ENCODE measurements around the gene YBEY. TPM values are rescaled to one million over a fixed set of nuclear protein-coding genes. Genes with fewer than 3 reads are reported as not detected.

YBEY gene
- polyA plus RNA-seq, 1 donor from 2014 or later: 88.4 TPM

DNA sequence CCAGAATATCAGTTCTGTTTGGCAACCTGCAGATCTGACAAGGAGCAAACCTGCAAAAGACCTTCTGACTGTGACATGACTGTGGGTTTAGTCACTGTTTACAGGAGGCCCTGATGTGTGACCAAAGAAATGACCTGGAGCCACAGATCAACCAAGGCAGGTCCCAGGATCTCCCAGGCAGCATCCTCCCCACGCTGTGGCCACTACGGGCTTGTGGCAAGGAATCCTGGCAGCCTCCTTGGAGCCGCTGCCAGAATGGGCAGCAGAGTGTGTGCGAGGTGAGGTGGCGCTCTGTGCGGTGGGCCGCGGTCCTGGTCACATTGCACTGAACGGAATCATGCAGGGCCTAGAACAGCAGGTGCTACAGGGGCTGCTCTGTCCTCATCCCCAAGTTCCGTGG, 16.7 kb upstream of the YBEY start:
- no peaks in the 10 kb centered on the region for H3F3A ChIP-seq (ENCODE audit: insufficient read depth, low read length, poor library complexity, severe bottlenecking)

DNA sequence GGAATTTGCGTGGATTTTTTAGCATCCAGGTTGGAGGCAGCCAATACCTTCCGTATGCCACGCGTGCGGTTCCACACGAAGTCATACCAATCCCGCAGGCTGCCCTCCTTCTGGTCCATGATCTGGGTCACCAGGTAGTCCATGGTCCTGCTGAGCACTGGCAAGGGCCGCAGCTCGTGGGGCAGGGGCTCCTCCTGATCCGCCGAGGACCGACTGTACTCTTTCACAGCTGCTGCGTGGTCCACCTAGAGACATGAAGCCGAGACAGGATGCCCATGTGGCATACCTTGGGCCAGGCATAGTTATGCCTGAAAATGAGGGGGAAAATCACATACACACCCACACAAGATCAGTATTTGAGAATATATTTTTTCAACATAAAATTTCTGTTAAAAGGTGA, 12.8 kb upstream of the YBEY start:
- Histone ChIP-seq H3K4me3 (ENCODE audit: low read length) (no peak overlapping the region), H2AFZ (ENCODE audit: low read depth, low read length) (no peak overlapping the region), H3K4me2 (ENCODE audit: low read length) (no peak overlapping the region)

More for the DNA sequence above, 16.7 kb upstream of the YBEY start:
- Histone ChIP-seq H3K36me3 (ENCODE audit: insufficient read depth, low read length) (peaks cover 5% of the 10 kb centered on the region), H2AFZ (ENCODE audit: low read depth, low read length) (no peak overlapping the region), H4K20me1 (ENCODE audit: insufficient read depth) (no peaks in the 10 kb centered on the region), H3K9me3 (ENCODE audit: low read length) (no peaks in the 10 kb centered on the region), H3K27ac (ENCODE audit: low read length) (no peak overlapping the region), H3K9ac (ENCODE audit: low read length) (no peak overlapping the region), H3K79me2 (replicated peaks; ENCODE audit: insufficient read depth, low read length) (no peaks in the 10 kb centered on the region), H3K4me3 (ENCODE audit: low read length) (no peak overlapping the region), H3K4me2 (ENCODE audit: low read length) (no peak overlapping the region), H3K27me3 (ENCODE audit: insufficient read depth, low read depth, low read length) (no peaks in the 10 kb centered on the region), H3K9me2 (ENCODE audit: insufficient read depth, low read length) (no peaks in the 10 kb centered on the region)
- TF ChIP-seq, protein P1, sequence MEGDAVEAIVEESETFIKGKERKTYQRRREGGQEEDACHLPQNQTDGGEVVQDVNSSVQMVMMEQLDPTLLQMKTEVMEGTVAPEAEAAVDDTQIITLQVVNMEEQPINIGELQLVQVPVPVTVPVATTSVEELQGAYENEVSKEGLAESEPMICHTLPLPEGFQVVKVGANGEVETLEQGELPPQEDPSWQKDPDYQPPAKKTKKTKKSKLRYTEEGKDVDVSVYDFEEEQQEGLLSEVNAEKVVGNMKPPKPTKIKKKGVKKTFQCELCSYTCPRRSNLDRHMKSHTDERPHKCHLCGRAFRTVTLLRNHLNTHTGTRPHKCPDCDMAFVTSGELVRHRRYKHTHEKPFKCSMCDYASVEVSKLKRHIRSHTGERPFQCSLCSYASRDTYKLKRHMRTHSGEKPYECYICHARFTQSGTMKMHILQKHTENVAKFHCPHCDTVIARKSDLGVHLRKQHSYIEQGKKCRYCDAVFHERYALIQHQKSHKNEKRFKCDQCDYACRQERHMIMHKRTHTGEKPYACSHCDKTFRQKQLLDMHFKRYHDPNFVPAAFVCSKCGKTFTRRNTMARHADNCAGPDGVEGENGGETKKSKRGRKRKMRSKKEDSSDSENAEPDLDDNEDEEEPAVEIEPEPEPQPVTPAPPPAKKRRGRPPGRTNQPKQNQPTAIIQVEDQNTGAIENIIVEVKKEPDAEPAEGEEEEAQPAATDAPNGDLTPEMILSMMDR (IDR thresholded peaks at IDR 0.05; ENCODE audit: poor library complexity, severe bottlenecking): no peak
- TF ChIP-seq EZH2 (IDR thresholded peaks at IDR 0.05; ENCODE audit: borderline replicate concordance, insufficient read depth, low read length, poor library complexity, severe bottlenecking) (no peak), RAD21 (conservative IDR thresholded peaks at IDR 0.05) (no peak), TAF1 (IDR thresholded peaks at IDR 0.05; ENCODE audit: low read depth) (no peak), SMC3 (conservative IDR thresholded peaks at IDR 0.05; ENCODE audit: poor library complexity) (no peak), MXI1 (conservative IDR thresholded peaks at IDR 0.05; ENCODE audit: poor library complexity, severe bottlenecking) (no peak), REST (IDR thresholded peaks at IDR 0.05; ENCODE audit: borderline replicate concordance) (no peak), POLR2AphosphoS5 (IDR thresholded peaks at IDR 0.05) (no peak), EP300 (conservative IDR thresholded peaks at IDR 0.05; ENCODE audit: poor library complexity, severe bottlenecking) (no peak)

More for the DNA sequence above, 12.8 kb upstream of the YBEY start:
- H3K36me3 ChIP-seq (ENCODE audit: insufficient read depth, low read length): peaks cover 2% of the 10 kb centered on the region
- H3K79me2 ChIP-seq (replicated peaks; ENCODE audit: insufficient read depth, low read length): no peaks in the 10 kb centered on the region
- TF ChIP-seq TAF1 (IDR thresholded peaks at IDR 0.05; ENCODE audit: low read depth): no peak
- TF ChIP-seq REST (IDR thresholded peaks at IDR 0.05; ENCODE audit: borderline replicate concordance): no peak
- no peak for TF ChIP-seq SMC3 (conservative IDR thresholded peaks at IDR 0.05; ENCODE audit: poor library complexity)
- TF ChIP-seq RAD21 (conservative IDR thresholded peaks at IDR 0.05): no peak
- TF ChIP-seq EP300 (conservative IDR thresholded peaks at IDR 0.05; ENCODE audit: poor library complexity, severe bottlenecking): no peak
- TF ChIP-seq MXI1 (conservative IDR thresholded peaks at IDR 0.05; ENCODE audit: poor library complexity, severe bottlenecking): no peak
- no peak for TF ChIP-seq POLR2AphosphoS5 (IDR thresholded peaks at IDR 0.05)
- no peak overlapping the region for H3K9ac ChIP-seq (ENCODE audit: low read length)
- no peaks in the 10 kb centered on the region for H3F3A ChIP-seq (ENCODE audit: insufficient read depth, low read length, poor library complexity, severe bottlenecking)
- no peaks in the 10 kb centered on the region for H4K20me1 ChIP-seq (ENCODE audit: insufficient read depth)
- no peaks in the 10 kb centered on the region for H3K9me3 ChIP-seq (ENCODE audit: low read length)
- H3K27ac ChIP-seq (ENCODE audit: low read length): no peak overlapping the region
- no peaks in the 10 kb centered on the region for H3K27me3 ChIP-seq (ENCODE audit: insufficient read depth, low read depth, low read length)
- no peaks in the 10 kb centered on the region for H3K9me2 ChIP-seq (ENCODE audit: insufficient read depth, low read length)

All from neural cell (in vitro differentiated cells).